AG10803 (cell line): Measurements from ENCODE around the gene COL6A2.

Experiments
- DNase-seq: peaks from one replicate; pipeline ENCODE4 v3.0.0; 2010; ENCODE audit warnings: low read depth
- H3K4me3 ChIP-seq: 2 replicates; pipeline ENCODE4 v1.5.1; 2011; ENCODE audit warnings: mild to moderate bottlenecking, low read length, control low read depth
- TF ChIP-seq, protein P1 (sequence below): conservative IDR thresholded peaks from 2 replicates; pipeline ENCODE4 v1.5.1; 2011; ENCODE audit warnings: mild to moderate bottlenecking, low read length, control low read depth, inconsistent platforms

COL6A2 gene

DNA sequence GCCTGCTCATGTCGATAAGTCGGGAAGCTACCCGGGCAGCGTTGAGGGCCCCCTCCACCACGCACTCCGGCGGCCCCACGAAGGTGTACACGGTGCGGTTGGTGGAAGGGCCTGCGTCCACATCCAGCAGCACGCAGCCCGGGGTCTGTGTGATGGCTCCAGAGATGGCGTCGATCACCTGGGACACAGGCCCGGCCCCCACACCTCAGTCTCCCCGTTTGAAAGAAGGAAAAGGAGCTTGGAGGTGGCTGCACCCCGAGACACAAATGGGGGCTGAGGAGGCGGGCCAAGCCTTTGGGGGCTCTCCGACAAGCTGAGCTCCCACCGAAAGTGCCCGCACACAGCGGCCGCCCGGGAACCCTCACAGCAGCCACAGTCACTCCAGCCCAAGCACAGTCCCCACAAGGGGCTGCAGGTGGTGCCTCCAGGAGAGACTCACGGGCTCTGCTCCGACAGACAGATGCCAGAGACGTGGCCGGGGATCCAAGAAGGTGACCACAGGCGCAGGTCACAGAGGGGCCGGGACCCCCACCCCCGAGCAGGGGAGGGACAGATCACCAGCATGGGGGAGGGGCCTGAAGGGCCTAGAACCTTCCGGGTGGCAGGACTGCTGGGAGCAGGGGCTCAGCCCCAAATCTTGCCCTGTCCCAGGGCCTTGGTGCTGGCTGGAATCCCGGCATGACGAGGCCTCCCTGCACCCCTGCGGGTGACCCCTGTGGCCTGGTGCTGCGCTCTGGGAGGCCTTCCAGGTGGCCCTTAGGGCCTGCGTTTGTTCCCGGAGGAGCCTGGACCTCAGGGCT is 56.4 kb downstream of the COL6A2 start:
- DNase-seq: no peak
- H3K4me3 ChIP-seq: no peak overlapping the region
- TF ChIP-seq, protein P1, sequence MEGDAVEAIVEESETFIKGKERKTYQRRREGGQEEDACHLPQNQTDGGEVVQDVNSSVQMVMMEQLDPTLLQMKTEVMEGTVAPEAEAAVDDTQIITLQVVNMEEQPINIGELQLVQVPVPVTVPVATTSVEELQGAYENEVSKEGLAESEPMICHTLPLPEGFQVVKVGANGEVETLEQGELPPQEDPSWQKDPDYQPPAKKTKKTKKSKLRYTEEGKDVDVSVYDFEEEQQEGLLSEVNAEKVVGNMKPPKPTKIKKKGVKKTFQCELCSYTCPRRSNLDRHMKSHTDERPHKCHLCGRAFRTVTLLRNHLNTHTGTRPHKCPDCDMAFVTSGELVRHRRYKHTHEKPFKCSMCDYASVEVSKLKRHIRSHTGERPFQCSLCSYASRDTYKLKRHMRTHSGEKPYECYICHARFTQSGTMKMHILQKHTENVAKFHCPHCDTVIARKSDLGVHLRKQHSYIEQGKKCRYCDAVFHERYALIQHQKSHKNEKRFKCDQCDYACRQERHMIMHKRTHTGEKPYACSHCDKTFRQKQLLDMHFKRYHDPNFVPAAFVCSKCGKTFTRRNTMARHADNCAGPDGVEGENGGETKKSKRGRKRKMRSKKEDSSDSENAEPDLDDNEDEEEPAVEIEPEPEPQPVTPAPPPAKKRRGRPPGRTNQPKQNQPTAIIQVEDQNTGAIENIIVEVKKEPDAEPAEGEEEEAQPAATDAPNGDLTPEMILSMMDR: no peak

DNA sequence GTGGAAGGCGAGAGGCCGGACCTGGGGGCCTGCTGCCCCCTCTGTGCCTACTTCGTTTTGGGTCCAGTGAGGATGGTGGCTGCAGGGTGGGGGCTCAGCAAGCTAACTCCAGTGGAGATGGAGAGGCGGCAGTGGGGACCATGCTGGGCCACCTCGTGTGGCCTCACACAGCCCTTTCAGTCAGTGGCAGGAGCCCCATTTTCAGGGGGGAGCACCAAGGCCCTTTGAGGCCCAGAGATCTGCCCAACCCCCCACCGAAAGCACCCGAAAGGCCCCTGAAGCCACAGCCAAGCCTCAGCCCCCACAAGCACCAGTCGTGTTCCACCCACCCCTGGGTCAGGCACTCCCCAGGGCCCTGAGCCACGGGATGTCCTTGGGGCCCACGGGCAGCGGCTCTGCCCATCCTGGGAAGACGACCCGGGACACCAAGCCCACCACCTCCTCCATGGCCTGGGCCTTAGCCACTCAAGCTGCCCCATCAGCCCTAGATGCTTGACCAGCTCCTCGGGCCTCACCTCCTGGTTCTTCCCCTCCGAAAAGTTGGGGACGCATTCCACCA is 57.1 kb downstream of the COL6A2 start:
- TF ChIP-seq, protein P1: no peak
- no peak overlapping the region for H3K4me3 ChIP-seq
- DNase-seq: no peak

DNA sequence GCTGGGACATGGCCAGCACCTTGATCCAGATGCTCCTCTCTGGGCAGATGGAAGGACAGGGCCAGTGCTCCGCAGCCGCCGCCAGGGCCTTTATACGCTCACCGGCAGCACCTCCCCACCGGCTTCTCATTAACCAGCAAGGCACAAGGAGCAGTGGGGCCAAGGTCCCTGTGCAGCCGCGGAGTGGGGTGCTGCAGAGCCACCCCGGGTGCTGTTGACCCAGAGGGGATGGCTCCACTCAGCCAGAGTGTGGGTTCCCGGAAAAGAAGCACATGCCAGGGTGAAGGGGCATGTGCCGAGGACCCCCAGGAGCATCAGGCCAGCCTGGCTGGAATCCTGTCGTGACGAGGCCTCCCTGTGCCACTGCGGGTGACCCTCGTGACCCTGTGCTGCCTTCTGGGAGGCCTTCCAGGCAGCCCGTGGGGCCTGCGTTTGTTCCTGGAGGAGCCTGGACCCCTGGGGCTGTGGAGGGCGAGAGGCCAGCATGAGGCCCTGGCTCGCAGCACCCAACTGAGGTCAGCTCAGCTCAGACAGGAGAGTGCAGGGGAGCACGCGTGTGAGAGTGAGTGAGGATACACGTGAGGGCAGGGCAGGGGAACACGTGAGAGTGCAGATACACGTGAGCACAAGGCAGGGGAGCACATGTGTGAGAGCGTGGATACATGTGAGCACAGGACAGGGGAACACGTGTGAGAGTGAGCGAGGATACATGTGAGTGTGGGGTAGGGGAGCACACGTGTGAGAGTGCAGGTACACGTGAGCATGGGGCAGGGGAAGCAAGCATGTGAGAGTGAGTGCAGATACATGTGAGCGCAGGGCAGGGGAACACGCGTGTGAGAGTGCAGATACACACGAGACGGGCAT is 57.8 kb downstream of the COL6A2 start, which contains the start of gene FTCD:
TSS of gene FTCD (minus strand) at position 66 of the 864 bp plus-strand sequence. CDS start at position 10, 56 bp downstream.
- no peak for DNase-seq
- H3K4me3 ChIP-seq: no peak within 1 kb of the TSS
- TF ChIP-seq, protein P1: no peak

DNA sequence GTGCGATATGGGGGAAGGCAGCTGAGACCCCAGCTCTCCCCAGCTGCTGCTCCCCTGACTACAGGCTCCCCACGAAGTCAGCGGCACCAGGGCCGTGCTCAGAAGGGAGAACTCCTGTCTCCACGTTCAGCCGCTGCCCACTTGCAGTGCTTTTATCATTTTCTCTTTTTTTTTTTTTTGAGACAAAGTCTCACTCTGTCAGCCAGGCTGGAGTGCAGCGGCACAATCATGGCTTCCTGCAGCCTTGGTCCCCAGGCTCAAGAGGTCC is 58.4 kb downstream of the COL6A2 start:
- DNase-seq: no peak
- no peak overlapping the region for H3K4me3 ChIP-seq
- TF ChIP-seq, protein P1: no peak

DNA sequence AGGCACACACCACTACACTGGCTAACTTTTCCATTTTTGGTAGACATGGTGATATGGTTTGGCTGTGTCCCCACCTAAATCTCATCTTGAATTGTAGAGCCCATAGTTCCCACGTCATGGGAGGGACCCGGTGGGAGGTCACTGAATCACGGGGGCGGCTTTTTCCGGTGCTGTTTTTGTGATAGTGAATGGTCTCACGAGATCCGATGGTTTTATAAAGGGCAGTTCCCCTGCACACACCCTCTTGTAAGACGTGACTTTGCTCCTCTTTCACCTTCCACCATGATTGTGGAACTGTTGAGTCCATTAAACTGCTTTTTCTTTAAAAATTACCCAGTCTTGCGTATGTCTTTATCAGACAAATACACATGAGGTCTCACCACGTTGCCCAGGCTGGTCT is 58.8 kb downstream of the COL6A2 start:
- DNase-seq: no peak
- H3K4me3 ChIP-seq: no peak overlapping the region
- TF ChIP-seq, protein P1: no peak

DNA sequence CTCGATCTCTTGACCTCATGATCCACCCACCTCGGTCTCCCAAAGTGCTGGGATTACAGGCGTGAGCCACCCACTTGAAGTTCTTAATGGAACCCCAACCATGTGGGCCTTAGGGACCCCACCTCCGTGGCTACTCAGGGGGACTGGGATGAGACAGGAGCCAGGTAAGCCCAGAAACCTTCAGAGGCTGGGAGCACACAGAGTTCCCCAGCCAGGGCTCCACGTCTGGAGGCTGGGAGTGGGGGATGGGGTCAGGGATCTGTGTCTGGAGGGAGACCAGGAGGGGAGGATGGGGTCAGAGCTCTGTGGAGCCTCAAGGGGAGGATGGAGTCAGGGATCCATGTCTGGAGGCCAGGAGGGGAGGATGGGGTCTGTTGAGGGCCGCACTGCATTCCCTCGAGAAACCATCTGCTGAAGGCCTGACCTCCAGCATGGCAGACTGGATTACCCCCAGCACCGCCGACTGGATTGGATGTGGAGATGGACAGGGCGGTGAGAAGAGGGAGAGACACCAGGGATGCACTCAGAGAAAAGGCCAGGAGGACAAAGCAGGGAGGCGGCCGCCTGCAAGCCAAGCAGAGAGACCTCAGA is 59.6 kb downstream of the COL6A2 start:
- TF ChIP-seq, protein P1: no peak
- no peak overlapping the region for H3K4me3 ChIP-seq
- no peak for DNase-seq
